GM12891 (cell line): ENCODE data around the gene PPP1R3G.

Experiments used
- POLR2A ChIP-seq: IDR thresholded peaks from 2 replicates; pipeline ENCODE4 v1.6.1; 2011; ENCODE audit warnings: low read depth, low read length, control low read depth
- TAF1 ChIP-seq: IDR thresholded peaks from 2 replicates; pipeline ENCODE4 v1.6.1; 2011; ENCODE audit warnings: low read depth, low read length, control low read depth

DNA sequence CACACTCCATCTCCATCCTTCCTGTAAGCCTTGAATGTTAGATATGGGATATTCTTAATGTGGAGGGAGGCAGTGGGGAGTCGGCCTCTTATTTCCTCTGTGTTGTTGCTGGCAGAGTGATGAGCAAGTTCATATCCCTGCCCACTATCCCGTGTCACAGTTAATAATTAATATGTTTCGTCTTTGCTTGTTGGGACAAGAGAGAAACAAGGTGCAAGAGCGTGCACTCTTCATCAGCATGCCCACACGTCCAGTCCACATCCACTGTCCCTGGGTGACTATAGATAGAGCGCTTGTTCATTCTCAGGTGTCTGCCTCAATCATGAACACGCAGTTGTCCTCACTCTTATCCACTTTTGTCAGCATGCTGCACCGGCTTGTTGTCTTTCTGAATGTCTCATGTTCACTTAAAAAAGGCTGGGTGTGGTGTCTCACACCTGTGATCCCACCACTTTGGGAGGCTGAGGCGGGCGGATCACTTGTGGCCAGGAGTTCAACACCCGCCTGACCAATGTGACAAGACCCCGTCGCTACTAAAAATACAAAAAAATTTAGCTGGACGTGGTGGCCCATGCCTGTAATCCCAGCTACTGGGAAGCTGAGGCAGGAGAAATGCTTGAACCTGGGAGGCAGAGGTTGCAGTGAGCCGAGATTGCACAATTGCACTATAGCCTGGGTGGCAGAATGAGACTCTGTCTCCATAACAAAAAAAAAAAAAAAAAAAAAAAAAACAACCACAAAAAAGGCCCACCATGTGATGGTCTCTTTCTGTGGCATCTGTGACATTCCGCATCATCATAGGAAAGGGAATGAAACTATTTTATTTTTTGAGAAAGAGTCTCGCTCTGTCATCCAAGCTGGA lies 34.2 kb downstream of the PPP1R3G start:
- TF ChIP-seq POLR2A: no peak
- TF ChIP-seq TAF1: no peak
